Fibroblast of peridontal ligament (primary cell): ENCODE data around the gene ELOVL7.
"Not testable (repeated sequence)": the region's sequence is repeated elsewhere in the genome, so short reads cannot be mapped to it uniquely, and the experiment has no call there.

Experiments
- DNase-seq: peaks from one replicate; pipeline ENCODE4 v3.0.0-alpha.2; 2010; ENCODE audit errors: extremely low read depth

Gene ELOVL7

GRCh38 chr5:60715201-60715928 lies 128.7 kb downstream of the ELOVL7 start:
- DNase-seq, result not testable (repeated sequence)

GRCh38 chr5:60712950-60713349 lies 131.1 kb downstream of the ELOVL7 start:
- DNase-seq, result no peak

- DNase-seq, result not testable (repeated sequence)
Observed at GRCh38 chr5:60711892-60712291, 132.2 kb downstream of the ELOVL7 start.

GRCh38 chr5:60710362-60710761 lies 133.7 kb downstream of the ELOVL7 start:
- DNase-seq, result no peak

GRCh38 chr5:60705144-60705543 lies 138.9 kb downstream of the ELOVL7 start:
- no peak for DNase-seq

GRCh38 chr5:60703944-60704343 lies 140.1 kb downstream of the ELOVL7 start:
- no peak for DNase-seq
